Body of pancreas (tissue), 4 donors: ENCODE data around the gene GRHPR.

ENCODE experiments used
- CTCF ChIP-seq, 7 experiments: fragments of 450-650 bp in 4 of 7; fragments of 200-600 bp in 3 of 7; sonication (generic) in 3 of 7; IDR thresholded peaks; one replicate each; pipeline ENCODE4 v1.5.1; 2016 to 2019; ENCODE audit warnings: antibody characterized with exemption in 7 of 7
- POLR2A ChIP-seq, 3 donors: fragments of 450-650 bp; IDR thresholded peaks; one replicate each; pipeline ENCODE4 v1.6.1; 2016; ENCODE audit warnings: antibody characterized with exemption in 3 of 3, mild to moderate bottlenecking in 2 of 3

DNA sequence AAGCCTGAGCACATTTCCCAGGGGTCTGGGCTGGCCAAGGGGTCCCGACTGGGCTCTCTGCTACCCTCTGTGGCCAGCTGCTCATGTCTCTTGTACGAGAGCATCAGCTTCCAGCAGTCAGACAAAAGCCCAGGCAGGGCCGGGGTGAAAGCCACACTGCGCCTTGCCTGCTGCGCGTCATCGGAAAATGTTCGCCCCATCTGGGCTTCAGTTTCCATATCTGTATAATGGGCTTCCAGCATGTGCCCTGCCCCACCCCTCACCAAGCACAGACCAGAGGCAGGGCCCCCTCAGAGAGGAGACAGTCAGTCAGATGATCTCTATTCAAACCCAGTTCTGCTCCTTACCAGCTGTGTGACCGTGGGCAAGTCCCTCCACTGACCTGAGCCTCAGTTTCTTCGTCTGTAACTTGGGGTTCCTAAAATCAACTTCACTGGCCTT is 8.0 kb upstream of the GRHPR start:
- TF ChIP-seq POLR2A (IDR thresholded peaks at IDR 0.05) (no peak), CTCF (IDR thresholded peaks at IDR 0.05) (no peak)
